NCI-H2196 (cell line): ENCODE results near the gene POP4.
"Not testable (repeated sequence)": the region's sequence is repeated elsewhere in the genome, so short reads cannot be mapped to it uniquely, and the experiment has no call there.

ENCODE experiments used
- DNase-seq: peaks from one replicate; lab custom pipeline; 2025; ENCODE audit not compliant: unreplicated experiment; lab: John Stamatoyannopoulos, UW

The POP4 gene, protein sequence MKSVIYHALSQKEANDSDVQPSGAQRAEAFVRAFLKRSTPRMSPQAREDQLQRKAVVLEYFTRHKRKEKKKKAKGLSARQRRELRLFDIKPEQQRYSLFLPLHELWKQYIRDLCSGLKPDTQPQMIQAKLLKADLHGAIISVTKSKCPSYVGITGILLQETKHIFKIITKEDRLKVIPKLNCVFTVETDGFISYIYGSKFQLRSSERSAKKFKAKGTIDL

DNA sequence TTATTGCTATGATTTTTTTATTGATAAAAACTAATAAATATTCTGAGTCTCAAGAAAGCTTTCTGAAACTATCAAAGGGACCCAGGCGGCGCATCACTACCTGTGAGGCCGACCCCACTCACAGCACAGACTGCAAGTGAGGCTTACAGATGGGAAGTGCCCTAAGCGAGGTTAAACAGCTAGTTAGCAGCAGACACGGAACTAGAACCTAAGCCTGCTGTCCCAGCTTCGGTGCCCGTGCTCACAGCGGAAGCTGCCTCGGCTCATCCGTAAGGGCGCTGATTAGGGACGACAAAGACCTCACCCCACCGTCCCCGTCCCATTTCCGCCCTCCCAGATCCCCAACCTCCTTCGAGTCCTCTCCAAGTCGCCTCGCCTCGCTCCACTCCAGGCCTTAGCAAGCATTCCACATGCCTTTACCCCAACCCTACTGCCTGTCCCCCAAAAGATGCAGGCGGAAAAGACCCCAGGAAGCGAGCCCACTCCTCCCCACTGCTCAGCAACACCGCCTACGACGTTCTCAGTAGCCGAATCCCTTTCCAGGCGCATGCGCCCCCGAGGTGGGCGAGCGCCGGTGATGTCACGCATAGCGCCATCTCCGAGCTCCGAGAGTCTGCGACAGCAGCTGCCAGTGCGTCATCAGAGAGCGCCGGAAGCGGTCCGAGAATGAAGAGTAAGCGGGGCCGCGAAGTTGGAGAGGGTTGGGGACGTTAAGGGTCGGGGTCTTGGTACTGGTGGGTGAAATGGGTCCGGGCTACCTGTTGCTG is at the start of gene POP4:
Gene POP4, plus strand, starts transcription at position 631 of the 767 bp plus-strand sequence. Its CDS starts 36 bp downstream, at position 667.
- DNase-seq, result peak; percentile 97

DNA sequence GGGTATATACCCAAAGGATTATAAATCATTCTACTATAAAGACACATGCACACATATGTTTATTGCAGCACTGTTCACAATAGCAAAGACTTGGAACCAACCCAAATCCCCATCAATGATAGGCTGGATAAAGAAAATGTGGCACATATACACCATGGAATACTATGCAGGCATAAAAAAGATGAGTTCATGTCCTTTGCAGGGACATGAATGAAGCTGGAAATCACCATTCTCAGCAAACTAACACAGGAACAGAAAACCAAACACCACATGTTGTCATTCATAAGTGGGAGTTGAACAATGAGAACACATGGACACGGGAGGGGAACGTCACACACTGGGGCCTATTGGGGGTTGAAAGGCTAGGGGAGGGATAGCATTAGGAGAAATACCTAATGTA is 47.0 kb upstream of the POP4 start:
- DNase-seq, result not testable (repeated sequence)

GRCh38 chr19:29559743-29560142 is 46.3 kb upstream of the POP4 start:
- no peak for DNase-seq

GRCh38 chr19:29560313-29561075 is 45.6 kb upstream of the POP4 start:
- no peak for DNase-seq

DNA sequence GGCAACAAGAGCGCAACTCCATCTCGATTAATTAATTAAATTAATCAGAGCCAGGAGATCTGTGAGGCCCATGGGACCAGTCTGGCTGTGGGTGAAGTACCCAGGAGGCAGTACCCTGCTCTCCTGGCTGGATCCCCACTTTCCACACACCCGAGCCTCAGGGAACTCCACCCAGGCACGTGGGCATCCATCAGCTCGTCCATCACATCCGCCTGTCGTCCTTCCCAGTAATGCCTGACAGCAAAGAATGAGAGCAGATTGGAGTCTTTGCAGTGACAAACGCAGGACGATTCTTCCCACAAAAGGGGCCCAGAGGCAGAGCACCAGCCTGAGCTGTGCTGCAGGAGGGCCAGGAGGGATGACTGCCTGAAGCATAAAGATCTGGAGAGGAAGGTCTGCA is 44.5 kb upstream of the POP4 start:
- no peak for DNase-seq

- no peak for DNase-seq
Measured at GRCh38 chr19:29562299-29563297, 43.5 kb upstream of the POP4 start.

DNA sequence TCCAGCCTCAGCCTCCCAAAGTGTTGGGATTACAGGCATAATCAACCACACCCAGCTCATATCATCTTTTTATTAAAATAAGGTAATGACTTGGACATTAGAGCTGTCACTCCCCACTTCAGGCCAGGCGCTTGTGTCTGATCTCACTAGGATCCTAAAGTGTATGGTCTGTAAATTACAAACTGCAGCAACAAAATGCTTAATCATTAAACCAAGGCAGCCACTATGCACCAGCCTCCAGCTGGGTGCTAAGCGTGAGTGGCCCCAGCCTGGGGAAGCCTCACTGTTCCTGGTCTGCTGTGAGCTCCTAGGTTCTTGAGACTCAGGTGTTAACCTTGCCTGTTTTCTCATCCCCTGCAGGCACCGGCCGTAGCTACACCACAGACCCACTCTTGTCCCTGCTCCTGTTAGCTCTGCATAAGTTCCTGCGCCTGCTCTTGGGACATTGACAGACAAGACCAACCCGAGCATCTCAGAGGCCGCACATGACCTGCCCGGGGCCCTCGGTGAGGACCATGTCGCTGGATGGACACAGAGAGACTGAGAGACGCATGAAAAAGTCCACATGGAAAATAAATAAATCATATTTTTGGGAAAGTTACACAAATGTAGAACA is 42.5 kb upstream of the POP4 start:
- no peak for DNase-seq

DNA sequence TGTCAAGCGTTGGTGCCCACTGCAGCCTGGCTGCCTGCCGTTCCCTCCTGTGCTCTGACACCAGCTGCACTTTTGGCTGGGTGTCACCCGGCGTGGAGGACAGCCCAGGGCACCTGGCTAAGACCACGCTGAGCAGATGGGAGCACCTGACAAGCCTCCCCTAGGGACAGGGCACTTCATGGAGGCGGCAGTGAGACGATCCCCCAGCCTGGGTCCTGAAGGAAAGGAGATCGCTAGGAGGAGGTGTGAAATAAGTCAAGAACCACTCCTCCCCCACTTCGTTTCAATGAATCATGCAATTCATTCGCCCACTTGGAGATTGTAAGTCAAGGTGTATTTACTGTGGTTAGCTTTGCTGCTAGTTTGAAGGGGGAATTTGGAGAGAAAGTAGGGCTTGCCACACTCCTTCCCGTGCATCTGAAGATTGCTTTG is 41.5 kb upstream of the POP4 start:
- DNase-seq, result no peak

- DNase-seq, result no peak
Measured at GRCh38 chr19:29565171-29565570, 40.9 kb upstream of the POP4 start.

DNA sequence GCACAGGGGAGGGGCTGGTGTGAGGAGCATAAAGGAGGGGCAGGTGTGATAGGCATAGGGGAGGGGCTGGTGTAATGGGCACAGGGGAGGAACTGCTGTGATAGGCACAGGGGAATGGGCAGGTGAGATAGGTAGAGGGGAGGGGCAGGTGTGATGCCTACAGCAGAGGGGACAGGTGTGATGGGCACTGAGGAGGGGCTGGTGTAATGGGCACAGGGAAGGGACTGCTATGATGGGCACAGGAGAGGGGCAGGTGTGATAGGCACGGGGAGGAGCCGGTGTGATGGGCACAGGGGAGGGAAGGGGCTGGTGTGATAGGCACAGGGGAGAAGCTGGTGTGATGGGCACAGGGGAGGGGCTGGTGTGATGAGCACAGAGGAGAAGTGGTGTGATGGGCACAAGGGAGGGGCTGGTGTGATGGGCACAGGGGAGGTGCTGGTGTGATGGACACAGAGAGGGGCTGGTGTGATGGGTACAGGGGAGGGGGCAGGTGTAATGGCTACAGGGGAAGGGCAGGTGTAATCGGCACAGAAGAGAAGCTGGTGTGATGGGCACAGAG is 39.5 kb upstream of the POP4 start:
- DNase-seq, result no peak

DNA sequence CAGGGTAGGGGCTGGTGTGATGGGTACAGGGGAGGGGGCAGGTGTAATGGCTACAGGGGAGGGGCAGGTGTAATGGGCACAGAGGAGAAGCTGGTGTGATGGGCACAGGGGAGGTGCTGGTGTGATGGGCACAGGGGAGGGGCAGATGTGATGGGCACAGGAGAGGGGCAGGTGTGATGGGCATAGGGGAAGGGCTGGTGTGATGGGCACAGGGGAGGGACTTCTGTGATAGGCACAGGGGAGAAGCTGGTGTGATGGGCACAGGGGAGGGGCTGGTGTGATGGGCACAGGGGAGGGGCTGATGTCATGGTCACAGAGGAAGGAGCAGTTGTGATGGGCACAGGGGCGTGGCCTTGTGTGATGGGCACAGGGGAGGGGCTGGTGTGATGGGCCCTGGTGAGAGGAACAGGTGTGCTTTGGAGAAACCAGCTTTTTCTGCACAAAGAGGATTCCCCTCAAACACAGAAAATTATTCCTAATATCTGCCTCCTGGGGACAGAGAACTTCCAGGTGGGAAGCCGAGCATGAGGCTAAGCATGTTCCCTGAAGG is 38.6 kb upstream of the POP4 start:
- DNase-seq, result no peak

GRCh38 chr19:29568036-29569025 is 37.8 kb upstream of the POP4 start:
- no peak for DNase-seq

- no peak for DNase-seq
Measured at GRCh38 chr19:29569038-29569911, 36.8 kb upstream of the POP4 start.

DNA sequence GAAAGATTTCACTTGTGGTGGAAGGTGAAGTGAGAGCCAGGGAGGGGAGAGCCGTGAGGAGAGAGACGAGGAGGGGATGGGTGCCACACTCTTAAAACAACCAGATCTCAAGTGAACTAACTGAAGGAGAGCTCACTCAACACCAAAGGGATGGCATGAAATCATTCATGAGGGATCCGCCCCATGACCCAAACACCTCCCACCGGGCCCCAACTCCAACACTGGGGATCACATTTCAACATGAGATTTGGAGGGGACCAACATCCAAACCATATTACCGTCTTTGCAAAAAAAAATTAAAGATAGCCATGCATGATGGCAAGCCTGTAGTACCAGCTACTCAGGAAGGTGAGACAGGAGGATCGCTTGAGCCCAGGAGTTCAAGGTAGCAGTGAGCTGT is 34.9 kb upstream of the POP4 start:
- DNase-seq, result no peak

- DNase-seq, result no peak
Measured at GRCh38 chr19:29573486-29573885, 32.6 kb upstream of the POP4 start.

GRCh38 chr19:29574510-29574909 is 31.6 kb upstream of the POP4 start:
- no peak for DNase-seq

- no peak for DNase-seq
Measured at GRCh38 chr19:29576046-29576606, 30.0 kb upstream of the POP4 start.
